ENCODE measurements around the gene HPCAL1. TPM values are rescaled to one million over a fixed set of nuclear protein-coding genes. Genes with fewer than 3 reads are reported as not detected.

The HPCAL1 gene
- total RNA-seq, 2 donors from 2014 or later = 41.0 to 66.3 TPM

DNA sequence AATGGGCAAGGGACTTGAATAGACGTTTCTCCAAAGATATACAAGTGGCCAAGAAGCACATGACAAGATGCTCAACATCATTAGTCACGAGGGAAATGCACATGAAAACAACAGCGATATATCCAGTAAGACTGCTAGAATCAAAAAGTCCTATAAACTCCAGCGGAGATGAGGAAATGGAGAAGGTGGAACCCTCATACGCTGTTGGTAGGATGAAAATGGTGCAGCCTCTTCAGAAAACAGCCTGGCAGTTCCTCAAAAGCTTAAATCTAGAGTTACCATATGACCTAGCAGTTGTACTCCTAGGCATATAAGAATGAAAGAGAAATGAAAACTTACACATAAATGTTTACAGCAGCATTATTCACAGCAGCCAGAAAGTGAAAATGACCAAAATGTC lies 48.1 kb downstream of the HPCAL1 start:
- TF ChIP-seq, protein P1, sequence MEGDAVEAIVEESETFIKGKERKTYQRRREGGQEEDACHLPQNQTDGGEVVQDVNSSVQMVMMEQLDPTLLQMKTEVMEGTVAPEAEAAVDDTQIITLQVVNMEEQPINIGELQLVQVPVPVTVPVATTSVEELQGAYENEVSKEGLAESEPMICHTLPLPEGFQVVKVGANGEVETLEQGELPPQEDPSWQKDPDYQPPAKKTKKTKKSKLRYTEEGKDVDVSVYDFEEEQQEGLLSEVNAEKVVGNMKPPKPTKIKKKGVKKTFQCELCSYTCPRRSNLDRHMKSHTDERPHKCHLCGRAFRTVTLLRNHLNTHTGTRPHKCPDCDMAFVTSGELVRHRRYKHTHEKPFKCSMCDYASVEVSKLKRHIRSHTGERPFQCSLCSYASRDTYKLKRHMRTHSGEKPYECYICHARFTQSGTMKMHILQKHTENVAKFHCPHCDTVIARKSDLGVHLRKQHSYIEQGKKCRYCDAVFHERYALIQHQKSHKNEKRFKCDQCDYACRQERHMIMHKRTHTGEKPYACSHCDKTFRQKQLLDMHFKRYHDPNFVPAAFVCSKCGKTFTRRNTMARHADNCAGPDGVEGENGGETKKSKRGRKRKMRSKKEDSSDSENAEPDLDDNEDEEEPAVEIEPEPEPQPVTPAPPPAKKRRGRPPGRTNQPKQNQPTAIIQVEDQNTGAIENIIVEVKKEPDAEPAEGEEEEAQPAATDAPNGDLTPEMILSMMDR (IDR thresholded peaks at IDR 0.05) = no peak
- TF ChIP-seq POLR2A (IDR thresholded peaks at IDR 0.05) = no peak
- ATAC-seq (no peak), DNase-seq (no peak)
- no peaks in the 10 kb centered on the region for H3K27me3 ChIP-seq
- H3K36me3 ChIP-seq (replicated peaks in 1 of 2; ENCODE audit: insufficient read depth in 1 of 2, low read depth in 2 of 2) = no peaks in the 10 kb centered on the region
- no peak overlapping the region for H3K27ac ChIP-seq
- WGBS, 2 donors = 57 to 61% methylated on average over 5 of the region's 5 CpGs
- no peaks in the 10 kb centered on the region for H3K9me3 ChIP-seq
- peaks cover 35% of the 10 kb centered on the region for H3K4me1 ChIP-seq
- no peak overlapping the region for H3K4me3 ChIP-seq
- intact Hi-C loops (cut with DNase I) = no loop called here

DNA sequence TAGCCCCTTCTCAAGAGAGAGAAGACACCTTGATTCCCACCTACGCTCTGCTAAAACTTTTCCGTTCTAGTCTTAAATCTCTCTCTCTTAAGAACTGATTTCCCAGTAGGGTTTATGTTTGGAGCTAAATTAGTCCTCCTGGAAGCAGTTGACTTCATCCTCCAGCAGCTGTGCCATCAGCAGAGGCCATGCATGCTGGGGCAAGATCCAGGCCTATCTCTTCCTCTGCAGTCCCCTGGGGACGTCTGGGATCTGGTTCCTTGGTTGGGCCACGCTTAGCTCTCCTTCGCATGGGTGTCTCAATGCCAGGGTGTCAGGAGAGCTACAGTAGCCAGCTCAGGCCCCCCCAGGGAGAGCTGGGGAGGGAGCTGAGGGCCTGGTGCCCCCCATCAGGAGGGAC lies 49.7 kb downstream of the HPCAL1 start:
- WGBS, 2 donors = 86 to 94% methylated on average over 3 to 5 of the region's 5 CpGs
- Histone ChIP-seq H3K4me3 (no peak overlapping the region), H3K4me1 (peaks cover 37% of the 10 kb centered on the region), H3K27ac (no peak overlapping the region), H3K36me3 (replicated peaks in 1 of 2; ENCODE audit: insufficient read depth in 1 of 2, low read depth in 2 of 2) (no peaks in the 10 kb centered on the region), H3K9me3 (no peaks in the 10 kb centered on the region), H3K27me3 (no peaks in the 10 kb centered on the region)
- no peak for ATAC-seq
- intact Hi-C loops (cut with DNase I) = no loop called here
- TF ChIP-seq, protein P1 (IDR thresholded peaks at IDR 0.05) = no peak
- no peak for TF ChIP-seq POLR2A (IDR thresholded peaks at IDR 0.05)
- DNase-seq = no peak

DNA sequence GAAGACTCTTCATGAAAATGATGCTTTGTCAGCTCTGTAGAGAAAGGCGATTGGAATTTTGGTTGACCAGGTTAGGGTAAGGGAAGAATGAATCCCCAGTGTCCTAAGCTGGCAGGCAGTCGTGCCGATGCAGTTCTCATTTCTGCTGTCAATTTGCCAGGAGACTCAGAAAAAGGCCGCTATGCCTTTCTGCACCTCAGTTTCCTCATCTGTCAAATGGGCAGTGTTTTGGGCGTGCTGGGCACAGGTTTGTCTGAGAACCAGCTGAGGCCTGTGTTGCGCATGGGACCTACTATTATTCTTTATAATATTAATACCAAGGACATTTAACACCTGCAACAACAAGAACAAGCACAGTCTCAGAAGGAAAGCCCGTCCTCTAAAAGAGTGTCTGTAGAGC lies 50.3 kb downstream of the HPCAL1 start:
- no peak for DNase-seq
- intact Hi-C loops (cut with DNase I) = no loop called here
- H3K9me3 ChIP-seq = no peaks in the 10 kb centered on the region
- H3K36me3 ChIP-seq (replicated peaks in 1 of 2; ENCODE audit: insufficient read depth in 1 of 2, low read depth in 2 of 2) = no peaks in the 10 kb centered on the region
- 93 to 95% methylated on average over 7 of the region's 7 CpGs for WGBS, 2 donors
- H3K4me3 ChIP-seq = no peak overlapping the region
- no peak for TF ChIP-seq POLR2A (IDR thresholded peaks at IDR 0.05)
- TF ChIP-seq, protein P1 (IDR thresholded peaks at IDR 0.05) = no peak
- no peak for ATAC-seq
- no peak overlapping the region for H3K27ac ChIP-seq
- peaks cover 37% of the 10 kb centered on the region for H3K4me1 ChIP-seq
- H3K27me3 ChIP-seq = no peaks in the 10 kb centered on the region

DNA sequence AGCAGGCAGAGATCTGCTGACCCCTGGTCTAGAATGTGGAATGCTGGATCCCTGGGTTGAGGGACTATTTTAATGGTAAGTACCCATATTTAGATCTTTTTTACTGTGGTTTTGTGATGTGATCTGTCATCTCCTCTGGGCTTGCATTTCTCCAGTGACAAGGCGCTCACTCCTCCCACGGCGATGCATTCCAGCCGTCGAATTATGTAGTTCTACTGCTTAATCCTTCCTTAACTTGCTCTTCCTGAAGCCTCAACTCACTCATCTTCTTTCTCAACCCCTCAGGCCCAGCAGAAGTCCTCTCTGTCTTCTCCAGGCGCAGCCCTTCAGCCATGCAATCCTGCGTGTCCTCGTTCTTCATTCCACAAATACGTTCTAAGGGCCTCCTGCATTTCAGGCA lies 51.2 kb downstream of the HPCAL1 start:
- intact Hi-C loops (cut with DNase I) = no loop called here
- Histone ChIP-seq H3K36me3 (replicated peaks in 1 of 2; ENCODE audit: insufficient read depth in 1 of 2, low read depth in 2 of 2) (no peaks in the 10 kb centered on the region), H3K27ac (no peak overlapping the region), H3K9me3 (no peaks in the 10 kb centered on the region), H3K4me3 (no peak overlapping the region), H3K4me1 (peaks cover 34% of the 10 kb centered on the region), H3K27me3 (no peaks in the 10 kb centered on the region)
- no peak for ATAC-seq
- WGBS, 2 donors = 94 to 96% methylated on average over 9 of the region's 9 CpGs
- no peak for DNase-seq
- TF ChIP-seq, protein P1 (IDR thresholded peaks at IDR 0.05) = no peak
- TF ChIP-seq POLR2A (IDR thresholded peaks at IDR 0.05) = no peak

DNA sequence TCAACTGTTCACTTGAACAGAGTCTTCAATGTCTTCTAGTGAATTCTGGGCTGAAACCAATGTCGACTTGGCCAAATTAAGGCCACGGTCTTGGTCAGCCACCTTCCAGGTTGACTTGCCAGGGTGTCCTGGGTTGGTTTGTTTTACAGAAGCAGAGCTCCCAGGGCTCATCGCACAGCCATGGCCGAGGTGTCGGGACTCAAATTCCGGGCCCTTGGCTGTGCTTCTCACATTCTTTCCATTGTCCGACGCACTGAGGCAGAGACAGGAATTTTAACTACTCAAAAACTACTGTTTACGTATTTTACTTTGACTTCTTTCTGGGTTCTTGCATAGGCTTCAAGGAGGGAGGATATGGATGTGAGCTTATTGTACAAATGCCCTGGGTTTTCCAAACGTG lies 51.7 kb downstream of the HPCAL1 start:
- no peak for ATAC-seq
- intact Hi-C loops (cut with DNase I) = no loop called here
- no peaks in the 10 kb centered on the region for H3K27me3 ChIP-seq
- TF ChIP-seq POLR2A (IDR thresholded peaks at IDR 0.05) = no peak
- TF ChIP-seq, protein P1 (IDR thresholded peaks at IDR 0.05) = no peak
- no peak overlapping the region for H3K4me3 ChIP-seq
- peaks cover 31% of the 10 kb centered on the region for H3K4me1 ChIP-seq
- WGBS, 2 donors = 88 to 94% methylated on average over 10 of the region's 10 CpGs
- no peaks in the 10 kb centered on the region for H3K9me3 ChIP-seq
- no peaks in the 10 kb centered on the region for H3K36me3 ChIP-seq (replicated peaks in 1 of 2; ENCODE audit: insufficient read depth in 1 of 2, low read depth in 2 of 2)
- DNase-seq = no peak
- H3K27ac ChIP-seq = no peak overlapping the region

Measured in body of pancreas (tissue), 4 donors.